PC-9 (cell line): ENCODE results near the gene CREBL2. TPM values are rescaled to one million over a fixed set of nuclear protein-coding genes. Genes with fewer than 3 reads are reported as not detected.

ENCODE experiments used
- BruUV-seq: library from RNA; stranded (reverse); fragments of 400-500 nt; replicated peaks from 2 replicates; lab custom pipeline; 2021; lab: Mats Ljungman, UMichigan
- CTCF ChIA-PET: fragments of 300-600 bp; sonication (Branson Sonifier 250); formaldehyde crosslinking; loops from one replicate; lab custom pipeline; 2022; ENCODE audit warnings: antibody characterized with exemption; lab: Charles Lee
- POLR2A ChIA-PET: fragments of 300-600 bp; sonication (Branson Sonifier 250); formaldehyde crosslinking; loops from one replicate; lab custom pipeline; 2022; ENCODE audit warnings: antibody characterized with exemption; ENCODE audit not compliant: unreplicated experiment; lab: Charles Lee
- DNase-seq, 2 experiments: peaks; one replicate each; pipeline versions ENCODE4 v3.0.0 to v3.0.0-alpha.2; 2015 to 2022; ENCODE audit warnings: mixed read lengths in 1 of 2
- H2AFZ ChIP-seq: fragments of 200-600 bp; sonication (generic); 2 replicates; pipeline ENCODE4 v1.8.1; 2017; ENCODE audit warnings: antibody characterized with exemption
- H3F3A ChIP-seq: fragments of 200-600 bp; sonication (generic); 2 replicates; pipeline ENCODE4 v1.8.1; 2017; ENCODE audit warnings: antibody characterized with exemption, mild to moderate bottlenecking, low read depth; ENCODE audit not compliant: insufficient read depth
- H3K27ac ChIP-seq: fragments of 200-600 bp; sonication (generic); 2 replicates; pipeline ENCODE4 v1.6.1; 2016; ENCODE audit warnings: mixed run types
- H3K27me3 ChIP-seq: fragments of 200-600 bp; sonication (generic); 2 replicates; pipeline ENCODE4 v1.6.1; 2016; ENCODE audit warnings: low read depth, mixed run types; ENCODE audit not compliant: insufficient read depth
- H3K36me3 ChIP-seq: fragments of 200-600 bp; sonication (generic); 2 replicates; pipeline ENCODE4 v1.6.1; 2016; ENCODE audit warnings: low read depth, mixed run types
- H3K4me1 ChIP-seq: fragments of 200-600 bp; sonication (generic); replicated peaks from 2 replicates; pipeline ENCODE4 v1.6.1; 2016; ENCODE audit warnings: mixed run types; ENCODE audit not compliant: insufficient read depth
- H3K4me2 ChIP-seq: fragments of 200-600 bp; sonication (generic); 2 replicates; pipeline ENCODE4 v1.6.1; 2017; ENCODE audit warnings: mixed run types
- H3K4me3 ChIP-seq: fragments of 200-600 bp; sonication (generic); 2 replicates; pipeline ENCODE4 v1.6.1; 2016; ENCODE audit warnings: mixed run types
- H3K79me2 ChIP-seq: fragments of 200-600 bp; sonication (generic); 2 replicates; pipeline ENCODE4 v1.6.1; 2017; ENCODE audit warnings: low read depth, mixed run types
- H3K9me2 ChIP-seq: fragments of 200-600 bp; sonication (generic); 2 replicates; pipeline ENCODE4 v1.8.1; 2017; ENCODE audit warnings: mild to moderate bottlenecking; ENCODE audit not compliant: insufficient read depth
- H3K9me3 ChIP-seq: fragments of 200-600 bp; sonication (generic); 2 replicates; pipeline ENCODE4 v1.8.1; 2016; ENCODE audit warnings: low read depth; ENCODE audit not compliant: insufficient read depth
- H4K20me1 ChIP-seq: fragments of 200-600 bp; sonication (generic); 2 replicates; pipeline ENCODE4 v1.8.1; 2017; ENCODE audit not compliant: insufficient read depth
- CTCF ChIP-seq: fragments of 200-600 bp; sonication (generic); conservative IDR thresholded peaks from 2 replicates; pipeline ENCODE4 v1.6.1; 2017; ENCODE audit warnings: mixed run types, antibody characterized with exemption, mild to moderate bottlenecking, moderate library complexity
- EZH2 ChIP-seq: fragments of 200-600 bp; sonication (generic); IDR thresholded peaks from 2 replicates; pipeline ENCODE4 v1.8.0; 2017; ENCODE audit warnings: antibody characterized with exemption, low read depth
- intact Hi-C: fragments of 100-400 bp; cut with micrococcal nuclease; formaldehyde crosslinking; loops from one replicate; pipeline ENCODE4 v1.10.0; 2022; ENCODE audit not compliant: unreplicated experiment
- total RNA-seq: library from RNA; stranded (reverse); gene quantifications from 2 replicates; pipeline ENCODE4 v1.2.3, GENCODE V29; 2021

The CREBL2 gene
- total RNA-seq, 1 experiment from 2014 or later = 30.3 TPM

- no peaks in the 10 kb centered on the region for H3K79me2 ChIP-seq
- H3K9me2 ChIP-seq = no peaks in the 10 kb centered on the region
- H3K4me2 ChIP-seq = no peak overlapping the region
- H3K4me3 ChIP-seq = no peak overlapping the region
- DNase-seq = no peak
- no peaks in the 10 kb centered on the region for H3K9me3 ChIP-seq
- intact Hi-C loops = no loop called here
- CTCF ChIA-PET = no interaction called here
- no peak for TF ChIP-seq EZH2
- TF ChIP-seq CTCF = no peak
- no peaks in the 10 kb centered on the region for H3K4me1 ChIP-seq
- no peaks in the 10 kb centered on the region for H4K20me1 ChIP-seq
- POLR2A ChIA-PET = no interaction called here
- BruUV-seq = no TSS peak
- no peaks in the 10 kb centered on the region for H3K27me3 ChIP-seq
- no peak overlapping the region for H2AFZ ChIP-seq
- no peaks in the 10 kb centered on the region for H3F3A ChIP-seq
- H3K36me3 ChIP-seq = no peaks in the 10 kb centered on the region; the same call in 1 of the 2 replicates
- H3K27ac ChIP-seq = no peak overlapping the region
Observed at GRCh38 chr12:12620730-12621315, 9.1 kb downstream of the CREBL2 start.

DNA sequence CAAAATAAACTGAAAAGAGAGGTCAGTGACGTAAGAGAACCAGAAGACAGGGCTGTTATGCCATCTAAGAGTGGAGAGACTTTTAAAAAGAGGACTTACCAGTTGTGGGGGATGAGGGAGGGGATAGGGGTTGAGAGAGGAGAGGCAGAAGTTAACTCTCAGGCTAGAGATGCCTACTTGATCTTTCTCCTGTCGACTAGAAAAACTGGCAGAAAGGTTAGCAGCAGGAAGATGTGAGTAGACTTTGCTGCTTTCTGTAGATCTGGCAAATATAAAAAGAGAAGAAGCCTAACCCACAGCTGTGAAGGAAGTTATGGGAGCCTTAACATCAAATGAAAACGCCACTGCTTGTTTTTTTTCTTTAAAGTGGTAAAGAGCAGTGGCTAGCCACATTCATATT, 10.7 kb downstream of the CREBL2 start:
- no peaks in the 10 kb centered on the region for H3K27me3 ChIP-seq
- H2AFZ ChIP-seq = no peak overlapping the region
- intact Hi-C loops = no loop called here
- no peaks in the 10 kb centered on the region; the same call in 1 of the 2 replicates for H3K36me3 ChIP-seq
- H3K4me2 ChIP-seq = no peak overlapping the region
- no peak overlapping the region for H3K27ac ChIP-seq
- TF ChIP-seq EZH2 (no peak), CTCF (no peak)
- ChIA-PET CTCF (no interaction called here), POLR2A (no interaction called here)
- H3K9me2 ChIP-seq = no peaks in the 10 kb centered on the region
- no peak overlapping the region for H3K4me3 ChIP-seq
- no TSS peak for BruUV-seq
- H4K20me1 ChIP-seq = no peaks in the 10 kb centered on the region
- no peaks in the 10 kb centered on the region for H3K79me2 ChIP-seq
- DNase-seq = no peak
- no peaks in the 10 kb centered on the region for H3K9me3 ChIP-seq
- H3F3A ChIP-seq = peaks cover 3% of the 10 kb centered on the region; the same call in 1 of the 2 replicates
- no peaks in the 10 kb centered on the region for H3K4me1 ChIP-seq

- CTCF ChIA-PET = no interaction called here
- Histone ChIP-seq H3K4me2 (no peak overlapping the region), H3K4me1 (peaks cover 7% of the 10 kb centered on the region; the same call in 1 of the 2 replicates), H3K9me3 (no peaks in the 10 kb centered on the region), H3K36me3 (no peaks in the 10 kb centered on the region; the same call in 1 of the 2 replicates), H3K27ac (no peak overlapping the region), H3K79me2 (peaks cover 8% of the 10 kb centered on the region; the same call in 1 of the 2 replicates), H3K27me3 (no peaks in the 10 kb centered on the region), H2AFZ (no peak overlapping the region), H4K20me1 (no peaks in the 10 kb centered on the region), H3K9me2 (no peaks in the 10 kb centered on the region), H3F3A (peaks cover 12% of the 10 kb centered on the region; the same call in 1 of the 2 replicates), H3K4me3 (no peak overlapping the region)
- intact Hi-C loops = no loop called here
- DNase-seq = no peak
- no TSS peak for BruUV-seq
- TF ChIP-seq CTCF = no peak
- TF ChIP-seq EZH2 = no peak
- POLR2A ChIA-PET = no interaction called here
Observed at GRCh38 chr12:12624498-12624992, 12.9 kb downstream of the CREBL2 start.
